GM19025 (cell line): ENCODE measurements around the gene ZNF280D.
"Not testable (repeated sequence)": the region's sequence is repeated elsewhere in the genome, so short reads cannot be mapped to it uniquely, and the experiment has no call there.

Experiments
- ATAC-seq: cut with Tn5 transposase; IDR thresholded peaks from one replicate; pipeline ENCODE4 v1.9.1; 2021; ENCODE audit warnings: mild to moderate bottlenecking, low read depth, moderate library complexity; ENCODE audit not compliant: unreplicated experiment

ZNF280D gene

GRCh38 chr15:56733136-56734012 is at the start of gene ZNF280D:
ZNF280D (minus strand) TSS chr15:56733509; CDS start chr15:56707109, 26,400 bp downstream.
- ATAC-seq: peak; percentile 84

- ATAC-seq: no peak
Measured at GRCh38 chr15:56782306-56782705, 49.0 kb upstream of the ZNF280D start.

GRCh38 chr15:56781666-56782065 is 48.4 kb upstream of the ZNF280D start:
- no peak for ATAC-seq

- ATAC-seq: not testable (repeated sequence)
Measured at GRCh38 chr15:56780102-56780725, 46.9 kb upstream of the ZNF280D start.

- ATAC-seq: not testable (repeated sequence)
Measured at GRCh38 chr15:56779449-56779848, 46.1 kb upstream of the ZNF280D start.

GRCh38 chr15:56778761-56779160 is 45.5 kb upstream of the ZNF280D start:
- no peak for ATAC-seq

- no peak for ATAC-seq
Measured at GRCh38 chr15:56776839-56777238, 43.5 kb upstream of the ZNF280D start.

GRCh38 chr15:56775641-56776040 is 42.3 kb upstream of the ZNF280D start:
- ATAC-seq: no peak

GRCh38 chr15:56774356-56774755 is 41.0 kb upstream of the ZNF280D start:
- ATAC-seq: no peak

GRCh38 chr15:56772868-56773639 is 39.7 kb upstream of the ZNF280D start:
- no peak for ATAC-seq

GRCh38 chr15:56770173-56770572 is 36.9 kb upstream of the ZNF280D start:
- ATAC-seq: no peak

GRCh38 chr15:56767315-56767714 is 34.0 kb upstream of the ZNF280D start:
- no peak for ATAC-seq

- no peak for ATAC-seq
Measured at GRCh38 chr15:56765251-56765650, 31.9 kb upstream of the ZNF280D start.

GRCh38 chr15:56763141-56763895 is 30.0 kb upstream of the ZNF280D start:
- ATAC-seq: no peak

- no peak for ATAC-seq
Measured at GRCh38 chr15:56760186-56760585, 26.9 kb upstream of the ZNF280D start.

GRCh38 chr15:56759450-56759845 is 26.1 kb upstream of the ZNF280D start:
- no peak for ATAC-seq

- no peak for ATAC-seq
Measured at GRCh38 chr15:56758770-56759449, 25.6 kb upstream of the ZNF280D start.

GRCh38 chr15:56757875-56758274 is 24.6 kb upstream of the ZNF280D start:
- no peak for ATAC-seq

GRCh38 chr15:56754772-56755370 is 21.6 kb upstream of the ZNF280D start:
- ATAC-seq: no peak
